AG09309 (cell line): Measurements from ENCODE around the gene JAK1.
A peak's percentile ranks its signal among the peaks of the same experiment; 100 is the strongest.
"Not testable (repeated sequence)": the region's sequence is repeated elsewhere in the genome, so short reads cannot be mapped to it uniquely, and the experiment has no call there.

Source experiments
- DNase-seq: peaks from one replicate; pipeline ENCODE4 v3.0.0-alpha.2; 2010; ENCODE audit warnings: low read depth
- H3K4me3 ChIP-seq: 2 replicates; pipeline ENCODE4 v1.5.1; 2011; ENCODE audit warnings: mild to moderate bottlenecking, low read depth, low read length, moderate library complexity; ENCODE audit not compliant: control insufficient read depth
- TF ChIP-seq, protein P1 (sequence below): IDR thresholded peaks from 2 replicates; pipeline ENCODE4 v1.5.1; 2011; ENCODE audit warnings: mild to moderate bottlenecking, low read depth, low read length, inconsistent platforms; ENCODE audit not compliant: insufficient read depth, control insufficient read depth; ENCODE audit errors: missing control alignments

JAK1 gene

DNA sequence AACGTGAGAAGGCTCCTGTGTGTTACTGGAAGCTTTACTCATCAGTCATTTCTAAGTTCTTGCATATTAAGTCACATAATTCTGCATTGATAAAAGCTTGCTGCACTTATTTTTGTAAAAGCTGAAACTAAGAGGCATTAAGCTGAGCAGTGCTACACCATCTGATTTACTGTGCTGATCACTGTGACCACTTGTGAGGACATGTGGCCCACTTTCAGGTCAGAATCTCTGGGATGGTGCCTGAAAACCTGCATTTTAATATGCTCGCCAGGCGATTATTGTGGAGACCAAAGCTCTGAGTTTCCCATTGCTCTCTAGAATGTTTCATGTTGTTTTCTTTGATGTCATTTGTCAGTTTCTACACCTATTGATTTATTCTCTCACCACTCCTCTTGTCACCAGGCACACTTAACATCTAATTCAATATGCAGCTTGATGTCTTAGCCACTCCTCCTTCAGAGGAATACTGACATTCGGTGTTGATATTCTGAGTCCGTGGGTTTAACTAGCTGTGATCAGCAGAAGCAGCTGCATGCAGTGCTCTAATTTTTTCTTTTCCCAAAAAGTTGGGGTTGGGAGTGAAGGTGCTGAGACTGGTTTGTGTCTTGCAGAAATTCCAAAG is 136.2 kb downstream of the JAK1 start:
- TF ChIP-seq, protein P1, sequence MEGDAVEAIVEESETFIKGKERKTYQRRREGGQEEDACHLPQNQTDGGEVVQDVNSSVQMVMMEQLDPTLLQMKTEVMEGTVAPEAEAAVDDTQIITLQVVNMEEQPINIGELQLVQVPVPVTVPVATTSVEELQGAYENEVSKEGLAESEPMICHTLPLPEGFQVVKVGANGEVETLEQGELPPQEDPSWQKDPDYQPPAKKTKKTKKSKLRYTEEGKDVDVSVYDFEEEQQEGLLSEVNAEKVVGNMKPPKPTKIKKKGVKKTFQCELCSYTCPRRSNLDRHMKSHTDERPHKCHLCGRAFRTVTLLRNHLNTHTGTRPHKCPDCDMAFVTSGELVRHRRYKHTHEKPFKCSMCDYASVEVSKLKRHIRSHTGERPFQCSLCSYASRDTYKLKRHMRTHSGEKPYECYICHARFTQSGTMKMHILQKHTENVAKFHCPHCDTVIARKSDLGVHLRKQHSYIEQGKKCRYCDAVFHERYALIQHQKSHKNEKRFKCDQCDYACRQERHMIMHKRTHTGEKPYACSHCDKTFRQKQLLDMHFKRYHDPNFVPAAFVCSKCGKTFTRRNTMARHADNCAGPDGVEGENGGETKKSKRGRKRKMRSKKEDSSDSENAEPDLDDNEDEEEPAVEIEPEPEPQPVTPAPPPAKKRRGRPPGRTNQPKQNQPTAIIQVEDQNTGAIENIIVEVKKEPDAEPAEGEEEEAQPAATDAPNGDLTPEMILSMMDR = no peak
- DNase-seq = no peak
- H3K4me3 ChIP-seq = no peak overlapping the region

DNA sequence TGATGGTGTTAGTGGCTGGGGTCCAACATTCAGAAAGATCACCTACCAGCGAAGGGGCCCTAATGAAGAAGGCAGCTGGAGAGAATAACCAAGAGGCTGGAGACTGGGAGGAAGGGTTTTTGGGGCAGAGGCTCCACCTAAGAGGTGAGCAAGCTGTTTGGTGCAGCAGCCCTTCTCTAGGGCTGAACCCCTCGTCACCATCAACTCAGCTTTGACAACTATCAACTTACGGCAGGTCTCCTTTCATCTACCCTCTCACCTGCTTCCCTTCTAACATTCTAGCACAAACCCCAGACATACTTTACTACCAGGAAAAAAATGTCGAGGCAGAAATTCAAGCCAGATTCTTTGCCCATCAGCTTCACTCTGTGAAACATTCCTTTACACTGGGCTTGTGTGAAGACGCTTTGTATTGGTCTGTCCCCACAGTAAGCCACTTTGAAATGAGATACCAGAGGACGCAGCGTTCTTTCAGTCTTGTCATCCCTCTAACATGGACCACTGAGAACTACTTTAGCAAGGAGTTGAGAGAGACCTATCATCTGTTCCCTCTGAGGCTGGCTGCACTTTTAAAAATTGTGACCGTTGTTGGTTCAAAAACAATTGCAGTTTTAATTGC is 136.8 kb downstream of the JAK1 start:
- TF ChIP-seq, protein P1 = no peak
- H3K4me3 ChIP-seq = no peak overlapping the region
- no peak for DNase-seq

DNA sequence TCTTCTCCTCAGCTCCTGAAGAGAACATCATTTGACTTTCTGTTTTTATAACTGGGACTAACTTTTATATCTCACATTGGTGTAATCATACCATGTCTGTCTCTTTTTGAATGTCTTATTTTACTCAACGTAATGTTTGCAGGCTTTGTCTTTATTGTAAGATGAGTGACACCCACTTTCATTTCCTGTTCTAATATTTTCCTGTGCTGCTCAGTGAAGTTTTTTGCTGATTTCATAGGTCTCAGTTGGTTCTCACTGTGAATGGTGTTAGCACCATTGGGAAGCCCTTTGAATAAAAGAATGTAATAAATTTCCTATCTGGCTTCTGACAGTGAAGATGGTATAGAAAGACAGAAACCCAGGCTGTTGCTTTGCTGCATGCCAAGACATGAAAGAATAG is 137.5 kb downstream of the JAK1 start:
- DNase-seq = no peak
- TF ChIP-seq, protein P1 = no peak
- H3K4me3 ChIP-seq = no peak overlapping the region

DNA sequence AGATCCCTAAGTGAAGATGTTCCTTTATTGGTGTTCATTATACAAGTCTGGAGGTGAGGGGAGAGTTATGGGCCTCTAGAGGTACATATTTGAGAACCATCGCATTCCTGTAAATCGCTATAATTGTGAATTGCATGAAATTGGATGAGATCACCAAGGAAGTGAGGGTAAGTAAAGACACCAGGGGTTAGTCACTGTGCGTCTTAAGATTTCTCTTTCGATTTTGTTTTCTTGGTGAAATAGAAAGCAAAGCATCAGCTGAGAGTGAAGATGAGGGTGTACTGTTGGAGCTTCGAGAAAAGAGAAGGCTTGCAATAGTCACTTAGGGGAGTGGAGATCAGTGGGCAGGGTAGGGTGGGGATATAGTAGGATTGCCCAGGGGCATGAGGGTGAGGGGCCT is 139.4 kb downstream of the JAK1 start:
- DNase-seq = peak; percentile 13
- H3K4me3 ChIP-seq = no peak overlapping the region

DNA sequence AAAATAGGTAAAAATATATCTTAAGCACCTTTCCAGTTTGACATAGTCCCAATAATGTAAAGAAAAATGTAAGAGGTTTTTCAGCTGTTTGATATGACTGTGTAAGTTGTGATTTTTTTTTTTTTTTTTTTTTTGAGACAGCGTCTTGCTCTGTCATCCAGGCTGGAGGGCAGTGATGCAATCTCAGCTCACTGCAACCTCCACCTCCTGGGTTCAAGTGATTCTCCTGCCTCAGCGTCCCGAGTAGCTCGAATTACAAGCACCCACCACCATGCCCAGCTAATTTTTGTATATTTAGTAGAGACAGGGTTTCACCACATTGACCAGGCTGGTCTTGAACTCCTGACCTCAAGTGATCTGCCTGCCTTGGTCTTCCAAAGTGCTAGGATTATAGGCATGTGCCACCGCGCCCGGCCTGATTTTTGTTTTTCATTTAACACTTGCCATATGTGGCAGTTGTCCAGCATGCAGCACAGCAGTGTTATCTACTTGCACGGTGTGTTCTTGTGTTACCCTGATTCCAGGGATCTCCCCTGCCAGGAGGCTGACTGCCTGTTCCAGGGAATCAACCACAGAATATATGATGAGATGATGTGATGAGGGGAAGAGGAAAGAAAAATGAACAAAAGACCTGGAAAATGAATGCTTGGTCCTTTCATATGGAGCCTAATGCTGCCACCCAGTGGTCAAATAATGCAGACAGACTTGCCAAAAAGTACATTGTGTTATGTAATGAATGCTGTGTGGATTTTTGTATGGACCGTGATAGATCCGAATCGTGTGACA is 142.5 kb downstream of the JAK1 start:
- peak; percentile 46 for DNase-seq
- H3K4me3 ChIP-seq = no peak overlapping the region
- TF ChIP-seq, protein P1 = peak; percentile 73

More for the DNA sequence above, 139.4 kb downstream of the JAK1 start:
- TF ChIP-seq, protein P1 = no peak

DNA sequence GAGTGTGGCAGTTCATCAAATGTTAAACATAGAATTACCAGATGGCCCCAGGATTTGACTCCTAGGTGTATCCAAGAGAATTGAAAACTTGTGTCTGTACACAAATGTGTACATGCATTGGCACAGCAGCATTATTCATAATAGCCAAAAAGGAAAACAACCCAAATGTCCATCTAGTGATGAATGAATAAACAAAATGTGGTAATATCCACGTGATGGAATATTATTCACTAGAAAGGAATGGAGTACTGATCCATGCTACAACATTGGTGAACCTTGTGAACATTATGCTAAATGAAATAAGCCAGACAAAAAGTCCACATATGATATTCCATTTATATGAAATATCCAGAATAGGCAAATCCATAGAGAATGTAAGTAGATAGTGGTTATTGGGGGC is 143.7 kb downstream of the JAK1 start:
- DNase-seq = no peak
- TF ChIP-seq, protein P1 = no peak

DNA sequence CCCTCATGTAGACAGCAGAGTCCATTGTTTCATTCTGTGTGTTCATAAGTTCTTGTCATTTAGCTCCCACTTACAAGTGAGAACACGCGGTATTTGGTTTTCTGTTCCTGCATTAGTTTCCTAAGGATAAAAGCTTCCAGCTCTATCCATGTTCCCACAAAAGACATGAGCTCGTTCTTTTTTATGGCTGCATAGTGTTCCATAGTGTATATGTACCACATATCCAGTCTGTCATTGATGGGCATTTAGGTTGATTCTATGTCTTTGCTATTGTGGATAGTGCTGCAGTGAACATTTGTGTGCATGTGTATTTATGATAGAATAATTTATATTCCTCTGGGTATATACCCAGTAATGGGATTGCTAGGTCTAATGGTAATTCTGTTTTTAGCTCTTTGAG is 145.8 kb downstream of the JAK1 start:
- not testable (repeated sequence) for DNase-seq, H3K4me3 ChIP-seq

More for the DNA sequence above, 143.7 kb downstream of the JAK1 start:
- no peak overlapping the region for H3K4me3 ChIP-seq

DNA sequence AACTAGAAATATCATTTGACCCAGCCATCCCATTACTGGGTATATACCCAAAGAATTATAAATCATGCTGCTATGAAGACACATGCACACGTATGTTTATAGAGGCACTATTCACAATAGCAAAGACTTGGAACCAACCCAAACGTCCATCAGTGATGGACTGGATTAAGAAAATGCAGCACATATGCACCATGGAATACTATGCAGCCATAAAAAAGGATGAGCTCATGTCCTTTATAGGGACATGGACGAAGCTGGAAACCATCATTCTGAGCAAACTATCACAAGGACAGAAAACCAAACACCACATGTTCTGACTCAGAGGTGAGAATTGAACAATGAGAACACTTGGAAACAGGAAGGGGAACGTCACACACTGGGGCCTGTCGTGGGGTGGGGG is 149.0 kb downstream of the JAK1 start:
- DNase-seq, H3K4me3 ChIP-seq: not testable (repeated sequence)
